Stomach (tissue), 9 donors: ENCODE measurements around the gene B3GNT9. TPM values are rescaled to one million over a fixed set of nuclear protein-coding genes. Genes with fewer than 3 reads are reported as not detected.

ENCODE experiments used
- DNase-seq, 2 donors: peaks; one replicate each; pipeline versions ENCODE4 v3.0.0 to v3.0.0-alpha.2; 2013 to 2019
- H3K27ac ChIP-seq, 5 donors: fragments of 200-600 bp in 4 of 5; sonication (generic) in 4 of 5; one replicate each; pipeline ENCODE4 v1.5.1; 2013 to 2019; ENCODE audit warnings: mild to moderate bottlenecking in 1 of 5, moderate library complexity in 1 of 5
- H3K27me3 ChIP-seq, 3 donors: fragments of 200-600 bp; sonication (generic); one replicate each; pipeline ENCODE4 v1.5.1; 2017 to 2019; ENCODE audit warnings: mixed run types in 1 of 3
- H3K36me3 ChIP-seq, 4 donors: fragments of 200-600 bp; sonication (generic); 1 replicate in 3 of 4; 2 replicates in 1 of 4; pipeline ENCODE4 v1.5.1; 2016 to 2019
- H3K4me1 ChIP-seq, 4 donors: fragments of 200-600 bp; sonication (generic); one replicate each; pipeline ENCODE4 v1.5.1; 2016 to 2019
- H3K4me3 ChIP-seq, 4 donors: fragments of 200-600 bp; sonication (generic) in 3 of 4; one replicate each; pipeline ENCODE4 v1.5.1; 2016 to 2019; ENCODE audit warnings: mild to moderate bottlenecking in 1 of 4
- H3K9me3 ChIP-seq, 4 donors: fragments of 200-600 bp; sonication (generic); one replicate each; pipeline ENCODE4 v1.5.1; 2016 to 2019
- EP300 ChIP-seq: sonication (generic); formaldehyde crosslinking; IDR thresholded peaks from one replicate; pipeline ENCODE4 v1.6.1; 2017; ENCODE audit warnings: antibody characterized with exemption
- POLR2A ChIP-seq, 4 donors: fragments of 450-650 bp; IDR thresholded peaks; one replicate each; pipeline ENCODE4 v1.6.1; 2016; ENCODE audit warnings: antibody characterized with exemption in 4 of 4, control low read depth in 2 of 4, mild to moderate bottlenecking in 1 of 4, moderate library complexity in 1 of 4
- POLR2AphosphoS5 ChIP-seq, 3 donors: sonication (generic); formaldehyde crosslinking; IDR thresholded peaks; one replicate each; pipeline ENCODE4 v1.6.1; 2016; ENCODE audit warnings: antibody characterized with exemption in 3 of 3
- WGBS, 5 donors: extraction: QIAGEN DNeasy Blood & Tissue Kit in 3 of 5; methylation state at CpG; one replicate each; pipeline versions ENCODE4 v1.1.5 to v1.1.7; 2013 to 2018; 5-methylcytosine and 5-hydroxymethylcytosine counted together
- intact Hi-C: fragments of 100-400 bp; cut with DNase I; formaldehyde crosslinking; loops from one replicate; pipeline ENCODE4 v1.15.1; 2023; ENCODE audit warnings: low total_unique reads
- polyA plus RNA-seq, 3 donors: library from polyadenylated mRNA; stranded (reverse); fragments of 200-250 nt; gene quantifications; one replicate each; pipeline ENCODE4 v1.2.3, GENCODE V29; 2013
- total RNA-seq, 5 donors: library from RNA; depleted of rRNA; stranded (reverse); fragments of >200 nt; gene quantifications; one replicate each; pipeline versions ENCODE4 v1.1.0 to v1.2.3, GENCODE V29; 2014 to 2016
- TF ChIP-seq, protein P1 (sequence below), 7 experiments: fragments of 450-650 bp in 4 of 7; fragments of 200-600 bp in 3 of 7; sonication (generic) in 3 of 7; IDR thresholded peaks; one replicate each; pipeline ENCODE4 v1.5.1; 2016 to 2019; ENCODE audit warnings: antibody characterized with exemption in 7 of 7, control low read depth in 2 of 7, mild to moderate bottlenecking in 1 of 7
- donor health status: healthy with polysubstance abuse.
- donor health status: Bipolar disorder and iron deficiency.
- donor health status: healthy.

The B3GNT9 gene
- total and polyA plus RNA-seq, 8 donors, result 0.58 to 11.2 (median 4.2) TPM

DNA sequence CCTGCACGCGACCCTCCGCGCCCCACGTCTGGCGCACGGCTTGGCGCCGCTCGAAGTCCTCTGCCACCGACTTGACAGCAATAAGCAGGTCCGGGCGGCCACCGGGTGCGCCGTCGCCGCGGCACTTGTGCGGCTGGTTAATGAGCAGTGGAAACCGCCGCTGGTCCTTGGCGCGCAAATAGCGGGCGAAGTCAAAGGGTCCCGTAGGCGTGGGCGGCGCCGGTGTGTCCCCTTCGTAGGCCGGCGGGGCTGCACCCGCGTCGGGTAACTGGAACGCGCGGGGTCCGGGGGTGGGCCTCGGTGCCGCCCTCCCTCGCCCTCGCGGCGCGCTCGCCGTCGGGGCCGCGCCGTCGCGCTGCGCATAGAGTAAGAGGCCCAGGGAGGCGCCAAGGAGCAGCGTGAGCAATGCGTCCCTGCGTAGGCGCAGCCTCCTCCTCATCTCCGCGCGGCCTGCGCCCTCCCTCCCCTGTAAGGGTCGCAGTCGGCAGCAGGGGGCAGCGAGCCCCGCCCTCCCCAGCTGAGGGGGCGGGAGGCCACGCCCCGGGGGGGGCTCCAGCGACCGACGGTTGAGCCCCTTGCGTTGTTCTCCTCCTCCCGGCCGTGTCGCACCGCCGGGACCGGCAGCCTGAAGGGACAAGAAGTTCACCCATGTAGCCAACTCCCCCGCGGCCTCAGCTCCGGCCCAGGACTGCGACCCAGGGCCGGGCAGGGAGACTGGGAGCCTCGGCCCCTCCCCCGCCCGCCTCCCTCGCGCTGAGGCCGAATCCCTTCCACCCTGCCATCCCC is 558 bp downstream of the B3GNT9 start:
- H3K27me3 ChIP-seq, result peaks cover 0 to 30% (median 0%) of the 10 kb centered on the region in 3 donors
- H3K9me3 ChIP-seq, result no peaks in the 10 kb centered on the region
- intact Hi-C loops, result loop anchor here (5.0 kb wide), 1 partner anchor 173 kb away; no protein-coding TSS in a partner anchor
- peak overlapping the region; percentile 61 to 72 (median 63) for H3K4me3 ChIP-seq
- H3K36me3 ChIP-seq, result peaks cover 21 to 52% (median 42%) of the 10 kb centered on the region in 4 donors
- H3K27ac ChIP-seq, result peak overlapping the region; percentile 75 to 91 (median 86)
- peaks cover 14 to 38% (median 34%) of the 10 kb centered on the region in 4 donors for H3K4me1 ChIP-seq
- WGBS, 5 donors, result 5 to 13% (median 9%) methylated on average over 6 to 93 of the region's 94 CpGs
- DNase-seq, result peak in 1 of 2 donors; percentile 90
- TF ChIP-seq, protein P1, sequence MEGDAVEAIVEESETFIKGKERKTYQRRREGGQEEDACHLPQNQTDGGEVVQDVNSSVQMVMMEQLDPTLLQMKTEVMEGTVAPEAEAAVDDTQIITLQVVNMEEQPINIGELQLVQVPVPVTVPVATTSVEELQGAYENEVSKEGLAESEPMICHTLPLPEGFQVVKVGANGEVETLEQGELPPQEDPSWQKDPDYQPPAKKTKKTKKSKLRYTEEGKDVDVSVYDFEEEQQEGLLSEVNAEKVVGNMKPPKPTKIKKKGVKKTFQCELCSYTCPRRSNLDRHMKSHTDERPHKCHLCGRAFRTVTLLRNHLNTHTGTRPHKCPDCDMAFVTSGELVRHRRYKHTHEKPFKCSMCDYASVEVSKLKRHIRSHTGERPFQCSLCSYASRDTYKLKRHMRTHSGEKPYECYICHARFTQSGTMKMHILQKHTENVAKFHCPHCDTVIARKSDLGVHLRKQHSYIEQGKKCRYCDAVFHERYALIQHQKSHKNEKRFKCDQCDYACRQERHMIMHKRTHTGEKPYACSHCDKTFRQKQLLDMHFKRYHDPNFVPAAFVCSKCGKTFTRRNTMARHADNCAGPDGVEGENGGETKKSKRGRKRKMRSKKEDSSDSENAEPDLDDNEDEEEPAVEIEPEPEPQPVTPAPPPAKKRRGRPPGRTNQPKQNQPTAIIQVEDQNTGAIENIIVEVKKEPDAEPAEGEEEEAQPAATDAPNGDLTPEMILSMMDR (IDR thresholded peaks at IDR 0.05), result peak in 1 of 7 experiments; percentile 9
- TF ChIP-seq EP300 (no peak), POLR2AphosphoS5 (IDR thresholded peaks at IDR 0.05) (peak in 1 of 3 donors; percentile 1)

DNA sequence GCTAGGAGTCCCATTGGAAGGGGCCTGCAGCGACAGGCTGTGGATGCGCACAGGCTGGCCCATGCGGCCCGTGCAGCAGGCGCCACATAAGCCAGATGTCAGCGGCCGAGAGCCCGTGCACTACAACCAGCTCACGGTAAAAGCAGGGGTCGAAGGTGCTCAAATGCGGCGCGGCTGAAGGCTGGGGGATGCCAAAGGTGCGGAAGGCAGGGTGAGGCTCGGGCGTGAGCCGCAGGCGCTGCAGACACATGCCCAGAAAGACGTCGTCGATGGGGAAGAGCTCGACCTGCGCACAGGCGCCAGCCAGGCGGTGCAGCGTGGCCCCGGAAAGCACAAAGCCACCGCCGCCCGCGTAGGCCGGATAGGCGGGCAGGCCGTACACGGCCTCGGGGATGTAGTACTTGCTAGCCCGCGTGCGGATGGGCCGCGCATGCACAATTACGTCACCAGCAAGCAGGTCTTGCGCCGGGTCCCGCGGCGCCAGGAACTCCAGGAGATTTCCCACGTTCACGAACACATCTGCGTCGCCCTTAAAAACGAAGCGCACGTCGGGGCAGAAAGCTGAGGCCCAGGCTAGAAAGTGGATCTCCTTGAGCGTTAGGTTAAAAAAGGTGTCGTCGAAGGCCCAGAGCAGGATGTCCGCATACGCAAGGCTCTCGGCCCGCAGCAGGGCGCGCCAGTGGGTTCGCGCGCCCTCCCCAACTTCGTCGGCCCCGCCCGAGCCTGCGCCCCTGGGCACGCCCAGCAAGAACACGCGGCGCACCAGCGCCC is 1.3 kb downstream of the B3GNT9 start:
- H3K4me3 ChIP-seq, result peak overlapping the region in 2 of 4 donors; percentile 61 to 64
- peak overlapping the region in 3 of 5 donors; percentile 85 to 91 (median 89) for H3K27ac ChIP-seq
- H3K27me3 ChIP-seq, result peaks cover 0 to 24% (median 0%) of the 10 kb centered on the region in 3 donors
- H3K9me3 ChIP-seq, result no peaks in the 10 kb centered on the region
- peak in 1 of 2 donors; percentile 46 for DNase-seq
- intact Hi-C loops, result loop anchor here (5.0 kb wide), 1 partner anchor 172 kb away; no protein-coding TSS in a partner anchor
- peaks cover 26 to 58% (median 50%) of the 10 kb centered on the region in 4 donors for H3K36me3 ChIP-seq
- WGBS, 5 donors, result 65 to 72% (median 69%) methylated on average over 51 to 77 of the region's 77 CpGs
- TF ChIP-seq EP300 (no peak), POLR2A (IDR thresholded peaks at IDR 0.05) (no peak), POLR2AphosphoS5 (IDR thresholded peaks at IDR 0.05) (no peak)
- TF ChIP-seq, protein P1 (IDR thresholded peaks at IDR 0.05), result no peak
- peaks cover 8 to 30% (median 26%) of the 10 kb centered on the region in 4 donors for H3K4me1 ChIP-seq

DNA sequence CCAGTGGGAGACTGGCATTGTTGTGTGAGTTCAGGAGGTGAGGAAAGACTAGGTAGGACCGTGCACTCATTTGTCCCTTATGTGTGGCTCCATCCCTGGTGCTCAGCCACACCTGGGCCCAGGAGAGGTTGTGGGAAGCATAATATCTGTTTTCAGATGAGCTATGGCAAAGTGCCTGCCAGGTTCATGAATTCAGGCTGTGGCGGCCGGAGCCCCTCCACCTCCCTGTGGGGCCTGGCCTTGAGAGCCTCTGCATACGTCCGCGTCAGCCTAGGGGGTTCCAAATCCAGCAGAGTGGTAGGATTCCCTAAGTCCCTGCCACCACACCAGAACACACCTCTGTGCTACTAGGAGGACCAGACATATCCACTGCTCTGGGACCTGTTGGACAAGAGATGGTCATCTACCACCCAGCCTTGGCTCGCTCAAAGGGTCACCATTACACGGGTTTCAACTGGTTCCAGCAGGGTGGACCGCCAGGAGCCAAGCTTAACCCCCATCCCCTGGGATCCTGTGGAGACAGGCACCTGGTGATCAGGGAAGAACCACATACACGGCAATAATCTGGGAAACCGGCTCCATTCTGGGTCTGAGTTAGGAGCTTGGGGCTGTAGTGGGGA is 2.0 kb downstream of the B3GNT9 start:
- intact Hi-C loops, result no loop called here

More for the DNA sequence above, 2.0 kb downstream of the B3GNT9 start:
- Histone ChIP-seq H3K36me3 (peaks cover 33 to 59% (median 54%) of the 10 kb centered on the region in 4 donors), H3K4me1 (peaks cover 8 to 28% (median 25%) of the 10 kb centered on the region in 4 donors), H3K27ac (no peak overlapping the region), H3K4me3 (no peak overlapping the region), H3K27me3 (peaks cover 0 to 22% (median 0%) of the 10 kb centered on the region in 3 donors), H3K9me3 (no peaks in the 10 kb centered on the region)
- 87 to 95% (median 89%) methylated on average over 8 to 11 of the region's 11 CpGs for whole genome bisulfite sequencing, 5 donors
- DNase-seq, result peak in 1 of 2 donors; percentile 12
- no peak for TF ChIP-seq POLR2A (IDR thresholded peaks at IDR 0.05)
- TF ChIP-seq POLR2AphosphoS5 (IDR thresholded peaks at IDR 0.05), result no peak
- TF ChIP-seq, protein P1 (IDR thresholded peaks at IDR 0.05), result no peak
- TF ChIP-seq EP300, result no peak
